K562 (cell line): ENCODE measurements around the gene ARHGAP9. TPM values are rescaled to one million over a fixed set of nuclear protein-coding genes. Genes with fewer than 3 reads are reported as not detected.

Experiments used
- ATF1 ChIP-seq, 2 experiments: fragments of 450-650 bp in 1 of 2; IDR thresholded peaks; 2 replicates each; pipeline ENCODE4 v1.6.1; 2016; ENCODE audit warnings: missing compliant biosample characterization in 1 of 2, missing genetic modification characterization in 1 of 2
- ELF4 ChIP-seq: fragments of 450-650 bp; formaldehyde crosslinking; IDR thresholded peaks from 2 replicates; pipeline ENCODE4 v1.4.0; 2022; ENCODE audit warnings: missing genetic modification characterization
- HNRNPL ChIP-seq: fragments of 200-400 bp; formaldehyde crosslinking; IDR thresholded peaks from 2 replicates; pipeline ENCODE4 v1.6.1; 2017; ENCODE audit warnings: low read depth, mild to moderate bottlenecking, low read length
- MCM3 ChIP-seq: fragments of 450-650 bp; IDR thresholded peaks from 2 replicates; pipeline ENCODE4 v1.6.1; 2016
- MTA2 ChIP-seq: fragments of 450-650 bp; IDR thresholded peaks from 2 replicates; pipeline ENCODE4 v1.6.1; 2016; ENCODE audit warnings: low read depth
- PRMT5 ChIP-seq: sonication (generic); formaldehyde crosslinking; IDR thresholded peaks from 2 replicates; pipeline ENCODE4 v1.5.0; 2020; ENCODE audit warnings: missing genetic modification reagents
- TFAM ChIP-seq: fragments of 250-450 bp; sonication (Bioruptor Pico); conservative IDR thresholded peaks from 2 replicates; pipeline ENCODE4 v1.5.0; 2021; ENCODE audit warnings: mild to moderate bottlenecking, moderate library complexity
- U2AF1 ChIP-seq: fragments of 200-400 bp; formaldehyde crosslinking; optimal IDR thresholded peaks from 2 replicates; pipeline ENCODE3; 2017; ENCODE audit warnings: mild to moderate bottlenecking, low read depth, low read length, moderate library complexity
- ZNF583 ChIP-seq: fragments of 250-450 bp; sonication (Bioruptor Pico); IDR thresholded peaks from 2 replicates; pipeline ENCODE4 v1.4.0; 2020
- ZNF764 ChIP-seq: fragments of 250-450 bp; sonication (Bioruptor Pico); IDR thresholded peaks from 2 replicates; pipeline ENCODE4 v1.4.0; 2020; ENCODE audit warnings: low read depth, mild to moderate bottlenecking, moderate library complexity
- polyA plus RNA-seq, 8 experiments: library from polyadenylated mRNA; depleted of rRNA in 4 of 8; stranded (reverse) in 5 of 8; unstranded in 3 of 8; fragments of >200 nt; fragmentation: Nextera tagmentation in 2 of 8; fragmentation: Illumina TruSeq in 1 of 8; extraction: Ambion mirVana in 2 of 8; extraction: Trizol in 1 of 8; gene quantifications; 2 replicates each; pipeline versions ENCODE4 v1.2.1 to v1.2.3, GENCODE V29; 2011 to 2014; ENCODE audit warnings: inconsistent platforms in 1 of 8, missing spikeins in 1 of 8
- total RNA-seq, 7 experiments: library from RNA; depleted of rRNA in 6 of 7; stranded (reverse); fragments of >200 nt in 6 of 7; fragmentation: Illumina TruSeq in 2 of 7; extraction: Trizol in 2 of 7; gene quantifications; 2 replicates each; pipeline versions ENCODE4 v1.2.1 to v1.2.3, GENCODE V29; 2011 to 2021; ENCODE audit warnings: low replicate concordance in 1 of 7
- TF ChIP-seq, protein P1 (sequence below): fragments of 450-650 bp; formaldehyde crosslinking; IDR thresholded peaks from 2 replicates; pipeline ENCODE4 v1.4.0; 2022; ENCODE audit warnings: missing genetic modification characterization
- TF ChIP-seq, protein P2 (sequence below): sonication (generic); formaldehyde crosslinking; IDR thresholded peaks from 2 replicates; pipeline ENCODE4 v1.8.0; 2022; ENCODE audit warnings: mild to moderate bottlenecking, missing genetic modification reagents, borderline replicate concordance
- TF ChIP-seq, protein P3 (sequence below): fragments of 450-650 bp; IDR thresholded peaks from 2 replicates; pipeline ENCODE4 v1.6.1; 2016; ENCODE audit warnings: borderline replicate concordance
- TF ChIP-seq, protein P4 (sequence below): fragments of 250-450 bp; sonication (Bioruptor Pico); IDR thresholded peaks from 2 replicates; pipeline ENCODE4 v1.4.0; 2020; ENCODE audit warnings: mild to moderate bottlenecking, moderate library complexity

The ARHGAP9 gene
- total and polyA plus RNA-seq, 9 of the 15 experiments (the other 6 are each of a cell fraction or from before 2014, with no cell fraction given) = 1.5 to 10.2 (median 5.1) TPM

DNA sequence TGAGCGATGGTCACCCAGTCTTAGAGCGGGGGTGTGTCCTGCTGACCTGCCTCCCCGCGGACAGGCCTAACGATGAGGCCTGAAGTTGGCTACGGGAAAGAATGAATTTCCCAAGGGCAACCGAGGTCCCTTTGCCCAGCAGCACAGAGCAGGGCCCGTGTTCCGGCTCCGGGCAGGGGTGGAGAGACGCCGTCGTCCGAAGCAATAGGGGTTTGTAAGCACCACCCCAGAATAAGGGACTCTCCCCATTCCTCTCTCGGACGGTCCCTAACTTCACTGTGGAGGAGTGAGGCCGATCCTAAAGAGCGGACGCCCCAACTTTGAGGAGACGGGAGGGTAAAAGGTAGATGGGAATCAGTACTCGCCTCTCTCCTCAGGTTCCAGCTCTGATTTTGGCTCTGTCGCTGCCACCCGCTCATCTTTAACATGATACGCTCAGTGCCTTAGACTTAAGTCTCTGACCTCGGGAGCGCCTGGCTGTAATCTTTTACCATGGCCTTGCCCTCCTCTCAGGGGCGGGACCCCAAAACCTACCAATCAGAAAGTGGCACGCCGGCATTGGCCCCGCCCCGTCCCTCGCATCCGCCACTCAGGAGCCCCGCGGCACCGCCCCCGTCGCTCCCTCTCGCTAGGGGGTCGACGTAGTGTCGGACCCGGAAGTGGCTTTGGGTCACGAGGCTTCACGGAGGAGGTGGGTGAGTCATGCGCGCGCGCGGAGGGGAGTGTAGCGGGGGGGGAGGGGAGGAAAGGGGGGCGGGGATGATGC lies 40.6 kb upstream of the ARHGAP9 start, which contains the start of gene DDIT3 (continued):
- TF ChIP-seq, protein P1, sequence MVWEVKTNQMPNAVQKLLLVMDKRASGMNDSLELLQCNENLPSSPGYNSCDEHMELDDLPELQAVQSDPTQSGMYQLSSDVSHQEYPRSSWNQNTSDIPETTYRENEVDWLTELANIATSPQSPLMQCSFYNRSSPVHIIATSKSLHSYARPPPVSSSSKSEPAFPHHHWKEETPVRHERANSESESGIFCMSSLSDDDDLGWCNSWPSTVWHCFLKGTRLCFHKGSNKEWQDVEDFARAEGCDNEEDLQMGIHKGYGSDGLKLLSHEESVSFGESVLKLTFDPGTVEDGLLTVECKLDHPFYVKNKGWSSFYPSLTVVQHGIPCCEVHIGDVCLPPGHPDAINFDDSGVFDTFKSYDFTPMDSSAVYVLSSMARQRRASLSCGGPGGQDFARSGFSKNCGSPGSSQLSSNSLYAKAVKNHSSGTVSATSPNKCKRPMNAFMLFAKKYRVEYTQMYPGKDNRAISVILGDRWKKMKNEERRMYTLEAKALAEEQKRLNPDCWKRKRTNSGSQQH = peak; percentile 37; the same call in 1 of the 2 replicates
- TF ChIP-seq, protein P2, sequence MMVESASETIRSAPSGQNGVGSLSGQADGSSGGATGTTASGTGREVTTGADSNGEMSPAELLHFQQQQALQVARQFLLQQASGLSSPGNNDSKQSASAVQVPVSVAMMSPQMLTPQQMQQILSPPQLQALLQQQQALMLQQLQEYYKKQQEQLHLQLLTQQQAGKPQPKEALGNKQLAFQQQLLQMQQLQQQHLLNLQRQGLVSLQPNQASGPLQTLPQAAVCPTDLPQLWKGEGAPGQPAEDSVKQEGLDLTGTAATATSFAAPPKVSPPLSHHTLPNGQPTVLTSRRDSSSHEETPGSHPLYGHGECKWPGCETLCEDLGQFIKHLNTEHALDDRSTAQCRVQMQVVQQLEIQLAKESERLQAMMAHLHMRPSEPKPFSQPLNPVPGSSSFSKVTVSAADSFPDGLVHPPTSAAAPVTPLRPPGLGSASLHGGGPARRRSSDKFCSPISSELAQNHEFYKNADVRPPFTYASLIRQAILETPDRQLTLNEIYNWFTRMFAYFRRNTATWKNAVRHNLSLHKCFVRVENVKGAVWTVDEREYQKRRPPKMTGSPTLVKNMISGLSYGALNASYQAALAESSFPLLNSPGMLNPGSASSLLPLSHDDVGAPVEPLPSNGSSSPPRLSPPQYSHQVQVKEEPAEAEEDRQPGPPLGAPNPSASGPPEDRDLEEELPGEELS (CRISPR knock-in tag) = no peak
- TF ChIP-seq ELF4 (CRISPR knock-in tag) = no peak
- TF ChIP-seq, protein P3, sequence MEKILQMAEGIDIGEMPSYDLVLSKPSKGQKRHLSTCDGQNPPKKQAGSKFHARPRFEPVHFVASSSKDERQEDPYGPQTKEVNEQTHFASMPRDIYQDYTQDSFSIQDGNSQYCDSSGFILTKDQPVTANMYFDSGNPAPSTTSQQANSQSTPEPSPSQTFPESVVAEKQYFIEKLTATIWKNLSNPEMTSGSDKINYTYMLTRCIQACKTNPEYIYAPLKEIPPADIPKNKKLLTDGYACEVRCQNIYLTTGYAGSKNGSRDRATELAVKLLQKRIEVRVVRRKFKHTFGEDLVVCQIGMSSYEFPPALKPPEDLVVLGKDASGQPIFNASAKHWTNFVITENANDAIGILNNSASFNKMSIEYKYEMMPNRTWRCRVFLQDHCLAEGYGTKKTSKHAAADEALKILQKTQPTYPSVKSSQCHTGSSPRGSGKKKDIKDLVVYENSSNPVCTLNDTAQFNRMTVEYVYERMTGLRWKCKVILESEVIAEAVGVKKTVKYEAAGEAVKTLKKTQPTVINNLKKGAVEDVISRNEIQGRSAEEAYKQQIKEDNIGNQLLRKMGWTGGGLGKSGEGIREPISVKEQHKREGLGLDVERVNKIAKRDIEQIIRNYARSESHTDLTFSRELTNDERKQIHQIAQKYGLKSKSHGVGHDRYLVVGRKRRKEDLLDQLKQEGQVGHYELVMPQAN = peak; percentile 89
- no peak for TF ChIP-seq ZNF583 (CRISPR knock-in tag)
- TF ChIP-seq ATF1 (CRISPR knock-in tag; IDR thresholded peaks at IDR 0.05) = no peak
- TF ChIP-seq ATF1 (tag; IDR thresholded peaks at IDR 0.05) = peak; percentile 88
- 0 out of 2 replicates have a peak, but pooled peaks have one; percentile 27 for TF ChIP-seq HNRNPL
- TF ChIP-seq ZNF764 (CRISPR knock-in tag) = no peak; the same call in none of the 2 replicates
- no peak for TF ChIP-seq MTA2
- TF ChIP-seq, protein P4, sequence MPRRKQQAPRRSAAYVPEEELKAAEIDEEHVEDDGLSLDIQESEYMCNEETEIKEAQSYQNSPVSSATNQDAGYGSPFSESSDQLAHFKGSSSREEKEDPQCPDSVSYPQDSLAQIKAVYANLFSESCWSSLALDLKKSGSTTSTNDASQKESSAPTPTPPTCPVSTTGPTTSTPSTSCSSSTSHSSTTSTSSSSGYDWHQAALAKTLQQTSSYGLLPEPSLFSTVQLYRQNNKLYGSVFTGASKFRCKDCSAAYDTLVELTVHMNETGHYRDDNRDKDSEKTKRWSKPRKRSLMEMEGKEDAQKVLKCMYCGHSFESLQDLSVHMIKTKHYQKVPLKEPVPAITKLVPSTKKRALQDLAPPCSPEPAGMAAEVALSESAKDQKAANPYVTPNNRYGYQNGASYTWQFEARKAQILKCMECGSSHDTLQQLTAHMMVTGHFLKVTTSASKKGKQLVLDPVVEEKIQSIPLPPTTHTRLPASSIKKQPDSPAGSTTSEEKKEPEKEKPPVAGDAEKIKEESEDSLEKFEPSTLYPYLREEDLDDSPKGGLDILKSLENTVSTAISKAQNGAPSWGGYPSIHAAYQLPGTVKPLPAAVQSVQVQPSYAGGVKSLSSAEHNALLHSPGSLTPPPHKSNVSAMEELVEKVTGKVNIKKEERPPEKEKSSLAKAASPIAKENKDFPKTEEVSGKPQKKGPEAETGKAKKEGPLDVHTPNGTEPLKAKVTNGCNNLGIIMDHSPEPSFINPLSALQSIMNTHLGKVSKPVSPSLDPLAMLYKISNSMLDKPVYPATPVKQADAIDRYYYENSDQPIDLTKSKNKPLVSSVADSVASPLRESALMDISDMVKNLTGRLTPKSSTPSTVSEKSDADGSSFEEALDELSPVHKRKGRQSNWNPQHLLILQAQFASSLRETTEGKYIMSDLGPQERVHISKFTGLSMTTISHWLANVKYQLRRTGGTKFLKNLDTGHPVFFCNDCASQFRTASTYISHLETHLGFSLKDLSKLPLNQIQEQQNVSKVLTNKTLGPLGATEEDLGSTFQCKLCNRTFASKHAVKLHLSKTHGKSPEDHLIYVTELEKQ (CRISPR knock-in tag) = no peak
- no peak for TF ChIP-seq TFAM (CRISPR knock-in tag)
- no peak for TF ChIP-seq PRMT5 (CRISPR knock-in tag)
- no peak for TF ChIP-seq MCM3
- TF ChIP-seq U2AF1 = no peak
